ENCODE measurements around the gene GLT6D1.

Gene GLT6D1

GRCh38 chr9:135610290-135611141 lies 28.8 kb downstream of the GLT6D1 start:
- Histone ChIP-seq H3K79me1 (ENCODE audit: low read depth, low read length) (peaks cover 3% of the 10 kb centered on the region), H3K27ac (replicated peaks; ENCODE audit: low read length) (no peak overlapping the region), H2BK12ac (ENCODE audit: low read length) (no peak overlapping the region), H3K36me3 (replicated peaks in 1 of 2; ENCODE audit: control insufficient read depth in 2 of 2, insufficient read depth in 2 of 2, low read length in 2 of 2) (no peaks in the 10 kb centered on the region), H2AFZ (ENCODE audit: low read length) (no peak overlapping the region), H3K9me3 (replicated peaks in 1 of 2; ENCODE audit: control insufficient read depth in 2 of 2, insufficient read depth in 1 of 2, low read depth in 1 of 2, low read length in 2 of 2) (peaks cover 0 to 10% of the 10 kb centered on the region in 2 donors), H3K4me2 (ENCODE audit: insufficient read depth, low read length, poor library complexity, severe bottlenecking) (no peak overlapping the region), H2BK5ac (ENCODE audit: low read length) (no peak overlapping the region), H3K9ac (ENCODE audit: low read depth, low read length, poor library complexity) (no peak overlapping the region), H3K4me1 (ENCODE audit: control insufficient read depth in 2 of 2, insufficient read depth in 1 of 2, low read depth in 1 of 2, low read length in 2 of 2) (no peaks in the 10 kb centered on the region), H3K14ac (ENCODE audit: low read length) (no peak overlapping the region), H3K4me3 (ENCODE audit: low read length in 2 of 2) (no peak overlapping the region), H3K23ac (ENCODE audit: low read depth, low read length, poor library complexity) (no peak overlapping the region), H3K27me3 (ENCODE audit: control insufficient read depth in 3 of 3, insufficient read depth in 3 of 3, low read depth in 1 of 3, low read length in 3 of 3) (peaks cover 0 to 16% (median 0%) of the 10 kb centered on the region in 3 experiments), H2BK120ac (ENCODE audit: low read depth, low read length) (no peak overlapping the region), H3K4ac (ENCODE audit: low read length) (no peak overlapping the region), H2AK5ac (ENCODE audit: low read depth, low read length) (peak overlapping the region; percentile 35), H2BK15ac (ENCODE audit: low read length) (no peak overlapping the region), H4K91ac (ENCODE audit: low read depth, low read length, poor library complexity) (no peak overlapping the region), H4K8ac (ENCODE audit: low read depth, low read length) (no peak overlapping the region), H3K18ac (ENCODE audit: low read length) (no peak overlapping the region)
- no peak for DNase-seq (ENCODE audit: low spot score)
- no CpG with 5 or more reads among the region's 13 CpGs for WGBS, 2 donors (ENCODE audit: extremely low coverage in 2 of 2, insufficient read length in 2 of 2, insufficient replicate concordance in 1 of 2)

DNA sequence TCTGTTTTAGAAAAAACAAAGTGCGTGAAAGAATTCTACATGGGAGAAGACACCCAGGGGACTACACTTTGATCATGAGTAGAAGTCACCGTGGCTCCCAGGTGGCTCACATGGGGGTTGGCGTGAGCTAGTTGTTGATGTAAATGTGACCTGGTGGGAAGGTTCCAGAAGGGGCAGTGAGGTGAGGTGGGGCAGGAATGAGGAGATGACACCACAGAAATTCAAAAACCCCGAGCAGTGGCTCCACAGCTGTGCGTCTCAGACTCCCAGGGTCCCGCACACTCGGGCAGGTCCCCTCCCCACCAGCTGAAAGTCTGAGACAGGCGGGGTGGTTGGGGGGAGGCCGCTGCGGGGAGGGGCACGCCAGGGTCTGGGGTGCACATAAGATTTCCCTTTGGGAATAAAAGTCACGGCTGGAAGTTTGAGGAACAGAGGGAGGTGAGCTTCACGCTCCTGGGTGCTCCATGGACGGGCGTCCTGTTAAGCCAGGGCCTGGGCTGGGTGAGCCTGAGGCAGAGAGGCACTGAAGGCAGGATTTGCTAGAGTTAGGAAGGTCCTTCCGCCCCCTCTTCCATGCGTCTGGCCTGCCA lies 29.9 kb downstream of the GLT6D1 start:
- Histone ChIP-seq H3K36me3 (replicated peaks in 1 of 2; ENCODE audit: control insufficient read depth in 2 of 2, insufficient read depth in 2 of 2, low read length in 2 of 2) (no peaks in the 10 kb centered on the region), H3K9me3 (replicated peaks in 1 of 2; ENCODE audit: control insufficient read depth in 2 of 2, insufficient read depth in 1 of 2, low read depth in 1 of 2, low read length in 2 of 2) (peaks cover 0 to 10% of the 10 kb centered on the region in 2 donors), H3K4me3 (ENCODE audit: low read length in 2 of 2) (no peak overlapping the region), H3K4me1 (ENCODE audit: control insufficient read depth in 2 of 2, insufficient read depth in 1 of 2, low read depth in 1 of 2, low read length in 2 of 2) (no peaks in the 10 kb centered on the region), H4K91ac (ENCODE audit: low read depth, low read length, poor library complexity) (no peak overlapping the region), H2BK12ac (ENCODE audit: low read length) (no peak overlapping the region), H3K4me2 (ENCODE audit: insufficient read depth, low read length, poor library complexity, severe bottlenecking) (no peak overlapping the region), H4K8ac (ENCODE audit: low read depth, low read length) (no peak overlapping the region), H3K79me1 (ENCODE audit: low read depth, low read length) (peaks cover 3% of the 10 kb centered on the region), H2BK5ac (ENCODE audit: low read length) (no peak overlapping the region), H3K14ac (ENCODE audit: low read length) (no peak overlapping the region), H2BK15ac (ENCODE audit: low read length) (no peak overlapping the region), H3K9ac (ENCODE audit: low read depth, low read length, poor library complexity) (no peak overlapping the region), H3K18ac (ENCODE audit: low read length) (no peak overlapping the region), H2BK120ac (ENCODE audit: low read depth, low read length) (no peak overlapping the region), H3K27me3 (ENCODE audit: control insufficient read depth in 3 of 3, insufficient read depth in 3 of 3, low read depth in 1 of 3, low read length in 3 of 3) (peaks cover 0 to 12% (median 0%) of the 10 kb centered on the region in 3 experiments), H3K27ac (replicated peaks; ENCODE audit: low read length) (no peak overlapping the region), H2AK5ac (ENCODE audit: low read depth, low read length) (no peak overlapping the region), H3K4ac (ENCODE audit: low read length) (no peak overlapping the region), H3K23ac (ENCODE audit: low read depth, low read length, poor library complexity) (peak overlapping the region; percentile 31), H2AFZ (ENCODE audit: low read length) (no peak overlapping the region)
- DNase-seq (ENCODE audit: low spot score) = no peak
- WGBS, 2 donors (ENCODE audit: extremely low coverage in 2 of 2, insufficient read length in 2 of 2, insufficient replicate concordance in 1 of 2) = no CpG with 5 or more reads among the region's 17 CpGs

GRCh38 chr9:135608999-135609317 lies 30.4 kb downstream of the GLT6D1 start:
- H3K9ac ChIP-seq (ENCODE audit: low read depth, low read length, poor library complexity) = no peak overlapping the region
- H3K79me1 ChIP-seq (ENCODE audit: low read depth, low read length) = peaks cover 3% of the 10 kb centered on the region
- DNase-seq (ENCODE audit: low spot score) = no peak
- peaks cover 0 to 10% of the 10 kb centered on the region in 2 donors for H3K9me3 ChIP-seq (replicated peaks in 1 of 2; ENCODE audit: control insufficient read depth in 2 of 2, insufficient read depth in 1 of 2, low read depth in 1 of 2, low read length in 2 of 2)
- H2BK15ac ChIP-seq (ENCODE audit: low read length) = no peak overlapping the region
- H3K18ac ChIP-seq (ENCODE audit: low read length) = no peak overlapping the region
- H2AFZ ChIP-seq (ENCODE audit: low read length) = no peak overlapping the region
- no peak overlapping the region for H3K4ac ChIP-seq (ENCODE audit: low read length)
- H3K4me2 ChIP-seq (ENCODE audit: insufficient read depth, low read length, poor library complexity, severe bottlenecking) = no peak overlapping the region
- no peak overlapping the region for H3K4me3 ChIP-seq (ENCODE audit: low read length in 2 of 2)
- H2BK5ac ChIP-seq (ENCODE audit: low read length) = no peak overlapping the region
- no peak overlapping the region for H3K23ac ChIP-seq (ENCODE audit: low read depth, low read length, poor library complexity)
- no peak overlapping the region for H2AK5ac ChIP-seq (ENCODE audit: low read depth, low read length)
- H3K27ac ChIP-seq (replicated peaks; ENCODE audit: low read length) = no peak overlapping the region
- no peaks in the 10 kb centered on the region for H3K4me1 ChIP-seq (ENCODE audit: control insufficient read depth in 2 of 2, insufficient read depth in 1 of 2, low read depth in 1 of 2, low read length in 2 of 2)
- H2BK12ac ChIP-seq (ENCODE audit: low read length) = no peak overlapping the region
- no peaks in the 10 kb centered on the region for H3K36me3 ChIP-seq (replicated peaks in 1 of 2; ENCODE audit: control insufficient read depth in 2 of 2, insufficient read depth in 2 of 2, low read length in 2 of 2)
- H4K91ac ChIP-seq (ENCODE audit: low read depth, low read length, poor library complexity) = no peak overlapping the region
- no peak overlapping the region for H4K8ac ChIP-seq (ENCODE audit: low read depth, low read length)
- no peak overlapping the region for H3K14ac ChIP-seq (ENCODE audit: low read length)
- WGBS, 2 donors (ENCODE audit: extremely low coverage in 2 of 2, insufficient read length in 2 of 2, insufficient replicate concordance in 1 of 2) = no CpG with 5 or more reads among the region's 15 CpGs
- no peak overlapping the region for H2BK120ac ChIP-seq (ENCODE audit: low read depth, low read length)
- peaks cover 0 to 11% (median 0%) of the 10 kb centered on the region in 3 experiments for H3K27me3 ChIP-seq (ENCODE audit: control insufficient read depth in 3 of 3, insufficient read depth in 3 of 3, low read depth in 1 of 3, low read length in 3 of 3)

- Histone ChIP-seq H4K91ac (ENCODE audit: low read depth, low read length, poor library complexity) (no peak overlapping the region), H2BK120ac (ENCODE audit: low read depth, low read length) (no peak overlapping the region), H3K36me3 (replicated peaks in 1 of 2; ENCODE audit: control insufficient read depth in 2 of 2, insufficient read depth in 2 of 2, low read length in 2 of 2) (no peaks in the 10 kb centered on the region), H3K79me1 (ENCODE audit: low read depth, low read length) (peaks cover 3% of the 10 kb centered on the region), H3K4ac (ENCODE audit: low read length) (no peak overlapping the region), H2AFZ (ENCODE audit: low read length) (no peak overlapping the region), H2BK5ac (ENCODE audit: low read length) (peak overlapping the region; percentile 53), H3K4me1 (ENCODE audit: control insufficient read depth in 2 of 2, insufficient read depth in 1 of 2, low read depth in 1 of 2, low read length in 2 of 2) (no peaks in the 10 kb centered on the region), H3K27ac (replicated peaks; ENCODE audit: low read length) (no peak overlapping the region), H3K14ac (ENCODE audit: low read length) (no peak overlapping the region), H3K4me3 (ENCODE audit: low read length in 2 of 2) (no peak overlapping the region), H3K18ac (ENCODE audit: low read length) (peak overlapping the region; percentile 57), H3K9me3 (replicated peaks in 1 of 2; ENCODE audit: control insufficient read depth in 2 of 2, insufficient read depth in 1 of 2, low read depth in 1 of 2, low read length in 2 of 2) (peaks cover 0 to 10% of the 10 kb centered on the region in 2 donors), H2AK5ac (ENCODE audit: low read depth, low read length) (peak overlapping the region; percentile 37), H3K27me3 (ENCODE audit: control insufficient read depth in 3 of 3, insufficient read depth in 3 of 3, low read depth in 1 of 3, low read length in 3 of 3) (peaks cover 0 to 8% (median 0%) of the 10 kb centered on the region in 3 experiments), H3K9ac (ENCODE audit: low read depth, low read length, poor library complexity) (peak overlapping the region; percentile 21), H3K4me2 (ENCODE audit: insufficient read depth, low read length, poor library complexity, severe bottlenecking) (no peak overlapping the region), H3K23ac (ENCODE audit: low read depth, low read length, poor library complexity) (peak overlapping the region; percentile 3), H2BK12ac (ENCODE audit: low read length) (peak overlapping the region; percentile 22), H2BK15ac (ENCODE audit: low read length) (peak overlapping the region; percentile 37), H4K8ac (ENCODE audit: low read depth, low read length) (peak overlapping the region; percentile 17)
- no peak for DNase-seq (ENCODE audit: low spot score)
- no CpG with 5 or more reads among the region's 22 CpGs for WGBS, 2 donors (ENCODE audit: extremely low coverage in 2 of 2, insufficient read length in 2 of 2, insufficient replicate concordance in 1 of 2)
Observed at GRCh38 chr9:135608294-135608998, 30.9 kb downstream of the GLT6D1 start.
